H9 (cell line): Measurements from ENCODE around the gene ALOX12B. TPM values are rescaled to one million over a fixed set of nuclear protein-coding genes. Genes with fewer than 3 reads are reported as not detected.
A peak's percentile ranks its signal among the peaks of the same experiment; 100 is the strongest.

Experiments
- DNase-seq: peaks from one replicate; pipeline ENCODE4 v3.0.0-alpha.2; 2017
- H2AFZ ChIP-seq: one replicate; pipeline ENCODE4 v1.6.1; 2013; ENCODE audit warnings: mild to moderate bottlenecking, low read length, control low read depth, moderate library complexity
- H2AK5ac ChIP-seq: 2 replicates; pipeline ENCODE4 v1.6.1; 2013; ENCODE audit warnings: low read length, control low read depth, mixed read lengths; ENCODE audit not compliant: insufficient read length
- H2BK120ac ChIP-seq: one replicate; pipeline ENCODE4 v1.6.1; 2013; ENCODE audit warnings: low read depth, mild to moderate bottlenecking, low read length, control low read depth, inconsistent platforms; ENCODE audit not compliant: poor library complexity, severe bottlenecking
- H2BK12ac ChIP-seq: 2 replicates; pipeline ENCODE4 v1.6.1; 2013; ENCODE audit warnings: low read length, control low read depth, mixed read lengths, low read depth; ENCODE audit not compliant: insufficient read length
- H2BK15ac ChIP-seq: 2 replicates; pipeline ENCODE4 v1.6.1; 2013; ENCODE audit warnings: low read depth, low read length, control low read depth
- H2BK20ac ChIP-seq: one replicate; pipeline ENCODE4 v1.6.1; 2013; ENCODE audit warnings: low read depth, mild to moderate bottlenecking, low read length, control low read depth, inconsistent platforms; ENCODE audit not compliant: poor library complexity, severe bottlenecking
- H2BK5ac ChIP-seq: 2 replicates; pipeline ENCODE4 v1.6.1; 2013; ENCODE audit warnings: low read length, control low read depth, mixed read lengths; ENCODE audit not compliant: insufficient read length
- H3K14ac ChIP-seq: 2 replicates; pipeline ENCODE4 v1.6.1; 2013; ENCODE audit warnings: low read length, control low read depth; ENCODE audit not compliant: insufficient read depth
- H3K18ac ChIP-seq: 2 replicates; pipeline ENCODE4 v1.6.1; 2013; ENCODE audit warnings: low read depth, mild to moderate bottlenecking, mixed read lengths, low read length, control low read depth; ENCODE audit not compliant: insufficient read length
- H3K23ac ChIP-seq: 2 replicates; pipeline ENCODE4 v1.6.1; 2013; ENCODE audit warnings: low read length, control low read depth, mixed read lengths, low read depth; ENCODE audit not compliant: insufficient read length
- H3K23me2 ChIP-seq: 2 replicates; pipeline ENCODE4 v1.6.1; 2013; ENCODE audit warnings: low read depth, mild to moderate bottlenecking, mixed read lengths, low read length, control low read depth; ENCODE audit not compliant: insufficient read length, poor library complexity, severe bottlenecking
- H3K27ac ChIP-seq: 2 replicates; pipeline ENCODE4 v1.5.1; 2013; ENCODE audit warnings: low read length, control low read depth, mixed read lengths, low read depth; ENCODE audit not compliant: insufficient read length
- H3K27me3 ChIP-seq: 2 replicates; pipeline ENCODE4 v1.6.1; 2013; ENCODE audit warnings: low read length, control low read depth, inconsistent platforms; ENCODE audit not compliant: insufficient read depth
- H3K4ac ChIP-seq: 2 replicates; pipeline ENCODE4 v1.6.1; 2013; ENCODE audit warnings: low read depth, mild to moderate bottlenecking, control low read depth, inconsistent platforms, low read length, moderate library complexity
- H3K4me1 ChIP-seq: 2 replicates; pipeline ENCODE4 v1.6.1; 2013; ENCODE audit warnings: low read length, control low read depth, inconsistent platforms; ENCODE audit not compliant: insufficient read depth
- H3K4me2 ChIP-seq: 2 replicates; pipeline ENCODE4 v1.6.1; 2013; ENCODE audit warnings: low read length, control low read depth, mixed read lengths; ENCODE audit not compliant: insufficient read length, insufficient read depth
- H3K56ac ChIP-seq: 2 replicates; pipeline ENCODE4 v1.6.1; 2013; ENCODE audit warnings: low read depth, mild to moderate bottlenecking, mixed read lengths, low read length, control low read depth; ENCODE audit not compliant: insufficient read length
- H3K79me1 ChIP-seq: 2 replicates; pipeline ENCODE4 v1.6.1; 2013; ENCODE audit warnings: low read depth, mild to moderate bottlenecking, moderate library complexity, low read length, control low read depth, inconsistent platforms; ENCODE audit not compliant: insufficient read depth, poor library complexity, severe bottlenecking
- H3K79me2 ChIP-seq: 2 replicates; pipeline ENCODE4 v1.6.1; 2013; ENCODE audit warnings: low read length, control low read depth, inconsistent platforms; ENCODE audit not compliant: insufficient read depth
- H3K9ac ChIP-seq: 2 replicates; pipeline ENCODE4 v1.6.1; 2013; ENCODE audit warnings: low read length, control low read depth, mixed read lengths; ENCODE audit not compliant: insufficient read length; ENCODE audit errors: extremely low read depth
- H3K9me3 ChIP-seq: one replicate; pipeline ENCODE4 v1.6.1; 2013; ENCODE audit warnings: low read depth, low read length, inconsistent platforms; ENCODE audit not compliant: control insufficient read depth
- H3T11ph ChIP-seq: one replicate; pipeline ENCODE4 v1.6.1; 2013; ENCODE audit warnings: mild to moderate bottlenecking, low read length, control low read depth, inconsistent platforms
- H4K20me1 ChIP-seq: one replicate; pipeline ENCODE4 v1.6.1; 2013; ENCODE audit not compliant: control insufficient read depth, insufficient read length, insufficient read depth
- H4K5ac ChIP-seq: 2 replicates; pipeline ENCODE4 v1.6.1; 2013; ENCODE audit warnings: low read depth, mild to moderate bottlenecking, mixed read lengths, low read length, control low read depth; ENCODE audit not compliant: insufficient read length
- H4K8ac ChIP-seq: replicated peaks from 2 replicates; pipeline ENCODE4 v1.6.1; 2013; ENCODE audit warnings: low read length, control low read depth, mixed read lengths, low read depth; ENCODE audit not compliant: insufficient read length
- H4K91ac ChIP-seq: 2 replicates; pipeline ENCODE4 v1.6.1; 2013; ENCODE audit warnings: low read depth, mild to moderate bottlenecking, moderate library complexity, mixed read lengths, low read length, control low read depth; ENCODE audit not compliant: insufficient read length
- H3K27ac Mint-ChIP-seq, 3 experiments: 2 replicates in 2 of 3; 3 replicates in 1 of 3; pipeline ENCODE4 v1.8.0; 2020 to 2021; ENCODE audit warnings: mixed read lengths in 3 of 3, mild to moderate bottlenecking in 1 of 3, moderate library complexity in 1 of 3
- H3K27me3 Mint-ChIP-seq: 2 replicates; pipeline ENCODE4 v1.8.0; 2021; ENCODE audit warnings: low read depth, mild to moderate bottlenecking, moderate library complexity, mixed read lengths
- H3K36me3 Mint-ChIP-seq, 3 experiments: 2 replicates in 2 of 3; 3 replicates in 1 of 3; pipeline ENCODE4 v1.8.0; 2020 to 2021; ENCODE audit warnings: low read depth in 3 of 3, mixed read lengths in 3 of 3; ENCODE audit not compliant: insufficient read depth in 1 of 3
- H3K4me1 Mint-ChIP-seq, 2 experiments: 2 replicates each; pipeline ENCODE4 v1.8.0; 2020; ENCODE audit warnings: mixed read lengths in 2 of 2
- H3K4me3 Mint-ChIP-seq, 2 experiments: 2 replicates in 1 of 2; 3 replicates in 1 of 2; pipeline ENCODE4 v1.8.0; 2020 to 2021; ENCODE audit warnings: mild to moderate bottlenecking in 2 of 2, mixed read lengths in 2 of 2, moderate library complexity in 1 of 2
- H3K9me3 Mint-ChIP-seq, 2 experiments: 2 replicates in 1 of 2; 3 replicates in 1 of 2; pipeline ENCODE4 v1.8.0; 2020; ENCODE audit warnings: mild to moderate bottlenecking in 2 of 2, mixed read lengths in 2 of 2, moderate library complexity in 1 of 2
- CTCF ChIP-seq: fragments of 200-600 bp; sonication (generic); conservative IDR thresholded peaks from 3 replicates; pipeline ENCODE4 v1.8.0; 2021; ENCODE audit warnings: antibody characterized with exemption, mild to moderate bottlenecking
- WGBS: extraction: QIAGEN DNeasy Blood & Tissue Kit; methylation state at CpG from one replicate; pipeline ENCODE4 v1.1.7; 2013; ENCODE audit warnings: missing lambda C conversion rate, low lambda C conversion rate, mixed read lengths; ENCODE audit not compliant: insufficient read length; ENCODE audit errors: extremely low coverage; 5-methylcytosine and 5-hydroxymethylcytosine counted together
- total RNA-seq: library from RNA; stranded (reverse); gene quantifications from 2 replicates; pipeline ENCODE4 v1.2.1, GENCODE V29; 2021

ALOX12B gene
- total RNA-seq, 1 experiment from 2014 or later, result 1.2 TPM

- no peaks in the 10 kb centered on the region for H3K27me3 ChIP-seq
- H3K36me3 Mint-ChIP-seq, result no peaks in the 10 kb centered on the region
- WGBS, result no CpG with 5 or more reads among the region's 5 CpGs
- H2AK5ac ChIP-seq, result no peak overlapping the region
- no peak overlapping the region for H3K18ac ChIP-seq
- no peaks in the 10 kb centered on the region for H3K23me2 ChIP-seq
- DNase-seq, result no peak
- no peak overlapping the region for H2BK5ac ChIP-seq
- no peaks in the 10 kb centered on the region for H3K79me1 ChIP-seq
- H3K27ac ChIP-seq, result no peak overlapping the region
- H2BK20ac ChIP-seq, result no peak overlapping the region
- no peak overlapping the region for H3T11ph ChIP-seq
- H3K9me3 Mint-ChIP-seq, result no peaks in the 10 kb centered on the region
- no peaks in the 10 kb centered on the region for H3K4me1 ChIP-seq
- no peak overlapping the region for H2BK15ac ChIP-seq
- no peak overlapping the region for H2BK12ac ChIP-seq
- H4K8ac ChIP-seq, result no peak overlapping the region
- H4K5ac ChIP-seq, result peak overlapping the region; percentile 89
- TF ChIP-seq CTCF, result no peak
- H3K4me2 ChIP-seq, result no peak overlapping the region
- H3K27ac Mint-ChIP-seq, result no peak overlapping the region; a peak in 1 of 7 replicates
- H3K79me2 ChIP-seq, result no peaks in the 10 kb centered on the region
- H3K56ac ChIP-seq, result no peak overlapping the region
- no peak overlapping the region for H2BK120ac ChIP-seq
- H4K91ac ChIP-seq, result no peak overlapping the region
- peaks cover 0 to 3% of the 10 kb centered on the region in 2 experiments; a peak in 2 of 4 replicates for H3K4me1 Mint-ChIP-seq
- no peak overlapping the region for H2AFZ ChIP-seq
- H3K27me3 Mint-ChIP-seq, result peaks cover 21% of the 10 kb centered on the region
- no peak overlapping the region for H3K4ac ChIP-seq
- no peak overlapping the region for H3K4me3 Mint-ChIP-seq
- H3K14ac ChIP-seq, result no peak overlapping the region
- no peaks in the 10 kb centered on the region for H4K20me1 ChIP-seq
- no peak overlapping the region for H3K23ac ChIP-seq
- H3K9me3 ChIP-seq, result no peaks in the 10 kb centered on the region
- no peak overlapping the region for H3K9ac ChIP-seq
Observed at GRCh38 chr17:8029121-8029520, 58.4 kb downstream of the ALOX12B start.
